ENCODE measurements around the gene TPST1.

Gene TPST1

DNA sequence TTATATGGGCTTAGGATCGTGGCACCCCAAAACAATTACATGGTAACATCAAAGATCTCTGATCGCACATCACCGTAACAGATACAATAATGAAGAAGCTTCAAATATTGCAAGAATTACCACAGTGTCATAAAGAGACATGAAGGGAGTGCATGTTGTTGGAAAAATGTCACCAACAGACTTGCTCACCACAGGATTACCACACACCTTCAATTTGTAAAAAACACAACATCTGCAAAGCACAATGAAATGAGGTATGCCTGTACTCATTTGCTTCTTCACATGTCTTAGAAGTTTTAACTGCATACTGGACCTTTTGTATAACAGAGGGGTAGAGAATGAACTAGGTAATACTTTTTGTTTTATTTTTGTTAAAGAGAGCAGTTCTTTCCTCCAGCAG, 96.6 kb downstream of the TPST1 start:
- TF ChIP-seq, protein P1, sequence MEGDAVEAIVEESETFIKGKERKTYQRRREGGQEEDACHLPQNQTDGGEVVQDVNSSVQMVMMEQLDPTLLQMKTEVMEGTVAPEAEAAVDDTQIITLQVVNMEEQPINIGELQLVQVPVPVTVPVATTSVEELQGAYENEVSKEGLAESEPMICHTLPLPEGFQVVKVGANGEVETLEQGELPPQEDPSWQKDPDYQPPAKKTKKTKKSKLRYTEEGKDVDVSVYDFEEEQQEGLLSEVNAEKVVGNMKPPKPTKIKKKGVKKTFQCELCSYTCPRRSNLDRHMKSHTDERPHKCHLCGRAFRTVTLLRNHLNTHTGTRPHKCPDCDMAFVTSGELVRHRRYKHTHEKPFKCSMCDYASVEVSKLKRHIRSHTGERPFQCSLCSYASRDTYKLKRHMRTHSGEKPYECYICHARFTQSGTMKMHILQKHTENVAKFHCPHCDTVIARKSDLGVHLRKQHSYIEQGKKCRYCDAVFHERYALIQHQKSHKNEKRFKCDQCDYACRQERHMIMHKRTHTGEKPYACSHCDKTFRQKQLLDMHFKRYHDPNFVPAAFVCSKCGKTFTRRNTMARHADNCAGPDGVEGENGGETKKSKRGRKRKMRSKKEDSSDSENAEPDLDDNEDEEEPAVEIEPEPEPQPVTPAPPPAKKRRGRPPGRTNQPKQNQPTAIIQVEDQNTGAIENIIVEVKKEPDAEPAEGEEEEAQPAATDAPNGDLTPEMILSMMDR (conservative IDR thresholded peaks at IDR 0.05) = no peak
- no peak overlapping the region for H3K27ac ChIP-seq

DNA sequence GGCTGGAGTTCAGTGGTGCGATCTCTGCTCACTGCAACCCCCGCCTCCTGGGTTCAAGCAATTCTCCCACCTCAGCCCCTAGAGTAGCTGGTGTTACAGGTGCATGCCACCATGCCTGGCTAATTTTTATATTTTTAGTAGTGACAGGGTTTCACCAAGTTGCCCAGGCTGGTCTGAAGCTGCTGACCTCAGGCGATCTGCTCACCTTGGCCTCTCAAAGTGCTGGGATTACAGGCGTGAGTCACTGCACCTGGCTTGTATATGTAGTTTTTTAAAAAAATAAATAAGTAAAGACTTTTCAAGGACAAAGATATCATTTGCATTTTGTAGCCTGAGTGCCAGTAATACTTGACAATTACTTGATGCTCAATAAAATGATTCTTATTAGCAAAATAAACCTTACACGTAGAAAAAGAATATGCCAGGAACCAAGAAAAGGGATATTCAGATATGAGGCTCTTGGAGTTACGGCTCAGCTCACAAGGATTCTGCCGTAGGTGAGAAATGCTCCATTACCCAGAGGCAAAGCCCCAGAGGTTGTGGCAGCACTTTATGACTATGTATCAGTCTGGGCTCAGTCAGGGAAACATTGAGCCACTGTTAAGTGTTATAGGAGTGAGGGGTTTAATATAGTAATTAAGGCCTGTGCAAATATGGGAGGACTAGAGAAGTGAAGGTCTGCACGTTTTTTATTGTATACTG, 98.5 kb downstream of the TPST1 start:
- H3K27ac ChIP-seq = 0 out of 2 replicates have a peak overlapping the region, but pooled peaks have one; percentile 9
- TF ChIP-seq, protein P1 (conservative IDR thresholded peaks at IDR 0.05) = no peak

DNA sequence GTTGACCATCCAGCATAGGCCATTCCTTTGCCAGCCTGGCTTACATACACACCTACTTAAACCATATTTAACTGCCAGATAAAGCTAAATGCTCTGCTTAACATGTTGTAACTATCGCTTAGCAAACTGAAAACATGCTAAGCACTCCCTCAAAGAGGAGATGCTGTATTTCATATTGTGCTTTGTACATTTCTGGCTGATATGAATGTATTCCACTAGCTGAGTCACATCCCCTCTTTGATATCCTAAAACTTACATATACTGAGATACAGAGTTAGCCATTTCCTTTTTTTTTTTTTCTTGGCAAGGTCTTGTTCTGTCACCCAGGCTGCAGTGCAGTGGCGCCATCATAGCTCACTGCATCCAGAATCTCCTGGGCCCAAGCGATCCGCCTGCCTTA, 99.4 kb downstream of the TPST1 start:
- TF ChIP-seq, protein P1 (conservative IDR thresholded peaks at IDR 0.05) = no peak
- peak overlapping the region; percentile 9; the same call in 1 of the 2 replicates for H3K27ac ChIP-seq

DNA sequence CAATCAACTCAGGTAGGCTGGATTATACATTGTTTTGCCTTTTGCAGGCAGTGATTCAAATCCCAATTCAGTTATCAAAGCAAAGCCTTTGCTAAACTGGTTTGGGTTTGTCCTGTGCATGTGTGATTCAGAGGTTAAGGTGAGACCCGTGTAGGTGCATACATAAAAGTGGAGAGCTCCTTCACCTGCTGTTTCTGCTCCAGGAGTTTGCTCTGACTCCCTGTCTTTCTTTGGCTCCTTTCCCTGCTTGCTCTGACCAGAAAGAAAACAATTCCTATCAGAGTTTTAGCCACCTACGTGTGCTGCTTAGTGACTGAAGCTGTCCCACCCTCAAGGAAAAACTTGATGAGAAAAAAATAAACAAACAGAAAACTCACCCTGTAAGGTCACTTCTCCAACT, 101.1 kb downstream of the TPST1 start:
- peak overlapping the region; percentile 59 for H3K27ac ChIP-seq
- TF ChIP-seq, protein P1 (conservative IDR thresholded peaks at IDR 0.05) = no peak

DNA sequence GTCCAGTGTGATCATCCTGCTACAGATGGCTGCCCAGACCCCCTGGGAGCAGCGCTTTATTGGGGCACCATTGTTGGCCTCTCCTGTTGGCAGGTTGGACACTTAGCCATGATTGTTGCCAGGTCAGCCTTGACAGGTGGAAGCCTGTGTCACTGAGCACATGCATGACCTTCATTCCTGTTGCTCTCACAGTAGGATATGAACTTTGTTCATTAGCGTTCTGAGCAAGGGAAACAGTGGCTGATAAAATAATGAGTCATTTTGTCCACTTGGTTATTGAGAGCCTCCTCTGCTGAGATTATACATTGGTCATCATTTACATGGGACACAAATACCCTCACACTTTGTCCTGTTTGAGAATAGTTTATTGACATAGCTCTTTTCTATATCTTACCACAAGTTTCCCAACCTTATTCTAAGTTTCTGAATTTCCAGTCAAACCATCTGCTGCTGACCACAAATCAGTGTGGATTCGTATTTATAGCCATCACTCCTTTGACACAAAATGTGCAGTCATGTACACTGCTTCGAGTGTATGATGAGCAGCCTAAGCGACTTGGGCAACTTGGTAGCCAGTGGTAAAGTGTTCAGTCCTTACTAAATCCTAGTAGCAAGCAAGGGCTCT, 102.6 kb downstream of the TPST1 start:
- no peak overlapping the region; the same call in 1 of the 2 replicates for H3K27ac ChIP-seq
- TF ChIP-seq, protein P1 (conservative IDR thresholded peaks at IDR 0.05) = no peak

- TF ChIP-seq, protein P1 (conservative IDR thresholded peaks at IDR 0.05) = no peak
- H3K27ac ChIP-seq = no peak overlapping the region
Measured at GRCh38 chr7:66308411-66308810, 103.3 kb downstream of the TPST1 start.

DNA sequence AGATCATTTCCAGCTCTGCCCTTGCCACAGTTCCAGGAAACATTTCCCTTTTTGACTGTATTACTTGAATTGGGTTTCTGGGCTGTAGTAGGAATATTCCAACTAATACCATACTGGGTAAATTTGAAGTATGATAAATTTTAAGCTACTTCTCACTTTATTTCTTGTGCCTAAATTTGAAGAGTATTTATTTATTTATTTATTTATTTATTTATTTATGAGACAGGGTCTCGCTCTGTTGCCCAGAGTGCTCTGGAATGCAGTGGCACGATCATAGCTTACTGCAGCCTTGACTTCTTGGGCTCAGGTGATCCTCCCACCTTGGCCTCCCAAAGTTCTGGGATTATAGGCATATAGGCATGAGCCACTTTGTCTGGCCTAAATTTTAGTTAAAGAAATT, 105.5 kb downstream of the TPST1 start:
- H3K27ac ChIP-seq = no peak overlapping the region
- TF ChIP-seq, protein P1 (conservative IDR thresholded peaks at IDR 0.05) = no peak

Measured in VCaP (cell line).